H1 (cell line): Measurements from ENCODE around the gene CDHR2. TPM values are rescaled to one million over a fixed set of nuclear protein-coding genes. Genes with fewer than 3 reads are reported as not detected.

ENCODE experiments used
- CTCF ChIA-PET: fragments of 300-600 bp; sonication (Branson Sonifier 250); formaldehyde crosslinking; loops from one replicate; lab custom pipeline; 2021; ENCODE audit not compliant: partially characterized antibody; lab: Charles Lee
- POLR2A ChIA-PET: fragments of 300-600 bp; sonication (Branson Sonifier 250); formaldehyde crosslinking; loops from one replicate; lab custom pipeline; 2021; ENCODE audit warnings: inconsistent platforms; ENCODE audit not compliant: partially characterized antibody; lab: Charles Lee
- DNase-seq, 2 experiments: peaks; one replicate each; pipeline versions ENCODE4 v3.0.0 to v3.0.0-alpha.2; 2010 to 2022; ENCODE audit warnings: low spot score in 2 of 2, low read depth in 1 of 2, mixed read lengths in 1 of 2
- FAIRE-seq: peaks from 2 replicates; lab custom pipeline; 2011; peaks lifted over from hg19 to GRCh38; lab: Jason Lieb, UNC
- H2AFZ ChIP-seq: 2 replicates; pipeline ENCODE4 v1.8.1; 2012; ENCODE audit warnings: low read length, inconsistent platforms
- H2AK5ac ChIP-seq: 2 replicates; pipeline ENCODE4 v1.6.1; 2013; ENCODE audit warnings: low read depth, low read length
- H2BK120ac ChIP-seq: replicated peaks from 2 replicates; pipeline ENCODE3; 2013; ENCODE audit warnings: low read depth, low read length, inconsistent platforms
- H2BK12ac ChIP-seq: 2 replicates; pipeline ENCODE4 v1.6.1; 2013; ENCODE audit warnings: low read depth, low read length
- H2BK15ac ChIP-seq: 2 replicates; pipeline ENCODE4 v1.6.1; 2013; ENCODE audit warnings: low read length
- H2BK20ac ChIP-seq: 2 replicates; pipeline ENCODE4 v1.6.1; 2013; ENCODE audit warnings: low read length
- H2BK5ac ChIP-seq: 2 replicates; pipeline ENCODE4 v1.6.1; 2013; ENCODE audit warnings: low read depth, low read length
- H3K14ac ChIP-seq: 2 replicates; pipeline ENCODE4 v1.6.1; 2013; ENCODE audit warnings: inconsistent platforms; ENCODE audit not compliant: insufficient read length
- H3K18ac ChIP-seq: 2 replicates; pipeline ENCODE4 v1.6.1; 2013; ENCODE audit warnings: low read length; ENCODE audit errors: extremely low read depth
- H3K23ac ChIP-seq: 2 replicates; pipeline ENCODE4 v1.6.1; 2013; ENCODE audit warnings: inconsistent platforms; ENCODE audit not compliant: insufficient read length
- H3K23me2 ChIP-seq: 2 replicates; pipeline ENCODE4 v1.6.1; 2013; ENCODE audit warnings: low read depth, low read length
- H3K27ac ChIP-seq: 2 replicates; pipeline ENCODE4 v1.6.1; 2011; ENCODE audit warnings: low read depth, low read length, inconsistent platforms
- H3K27me3 ChIP-seq, 4 experiments: replicated peaks in 1 of 4; 1 replicate in 1 of 4; 2 replicates in 3 of 4; pipeline versions ENCODE4 v1.6.1 to v1.8.1; 2011 to 2013; ENCODE audit warnings: low read length in 3 of 4, mild to moderate bottlenecking in 3 of 4, inconsistent platforms in 2 of 4, mixed read lengths in 2 of 4, moderate library complexity in 1 of 4; ENCODE audit not compliant: control insufficient read depth in 3 of 4, insufficient read depth in 3 of 4; ENCODE audit errors: extremely low read depth in 1 of 4
- H3K36me3 ChIP-seq, 4 experiments: 2 replicates each; pipeline versions ENCODE4 v1.6.1 to v1.8.1; 2011 to 2013; ENCODE audit warnings: mild to moderate bottlenecking in 4 of 4, low read length in 3 of 4, moderate library complexity in 2 of 4, control low read depth in 1 of 4, inconsistent platforms in 1 of 4; ENCODE audit not compliant: insufficient read depth in 4 of 4, control insufficient read depth in 2 of 4
- H3K4ac ChIP-seq: replicated peaks from 2 replicates; pipeline ENCODE3; 2013; ENCODE audit warnings: low read length, low read depth, mixed read lengths, inconsistent platforms; ENCODE audit not compliant: insufficient read length
- H3K4me1 ChIP-seq, 4 experiments: replicated peaks in 1 of 4; 1 replicate in 1 of 4; 2 replicates in 3 of 4; pipeline versions ENCODE4 v1.6.1 to v1.8.1; 2011 to 2013; ENCODE audit warnings: low read length in 3 of 4, inconsistent platforms in 2 of 4, mixed read lengths in 1 of 4; ENCODE audit not compliant: insufficient read depth in 4 of 4, control insufficient read depth in 3 of 4
- H3K4me2 ChIP-seq, 2 experiments: 2 replicates each; pipeline versions ENCODE4 v1.6.1 to v1.8.1; 2011 to 2013; ENCODE audit warnings: low read depth in 2 of 2, low read length in 2 of 2, control low read depth in 1 of 2, inconsistent platforms in 1 of 2, mild to moderate bottlenecking in 1 of 2; ENCODE audit not compliant: insufficient read depth in 1 of 2
- H3K4me3 ChIP-seq, 4 experiments: fragments of 200-600, 300-600 bp in 1 of 4; sonication (generic), shearing (Covaris generic), sonication (Bioruptor Twin) in 1 of 4; 2 replicates each; pipeline versions ENCODE4 v1.5.1 to v1.8.1; 2011 to 2016; ENCODE audit warnings: low read length in 4 of 4, low read depth in 3 of 4, control low read depth in 2 of 4, inconsistent platforms in 2 of 4, mild to moderate bottlenecking in 2 of 4, mixed read lengths in 1 of 4, moderate library complexity in 1 of 4; ENCODE audit not compliant: insufficient read depth in 2 of 4; ENCODE audit errors: extremely low read depth in 1 of 4
- H3K56ac ChIP-seq: replicated peaks from 2 replicates; pipeline ENCODE3; 2013; ENCODE audit warnings: low read depth, mild to moderate bottlenecking, mixed read lengths, low read length, inconsistent platforms; ENCODE audit not compliant: insufficient read length
- H3K79me1 ChIP-seq: 2 replicates; pipeline ENCODE4 v1.6.1; 2013; ENCODE audit warnings: low read depth, low read length, control low read depth
- H3K79me2 ChIP-seq, 2 experiments: 2 replicates each; pipeline versions ENCODE4 v1.6.1 to v1.8.1; 2012 to 2013; ENCODE audit warnings: low read length in 2 of 2, mild to moderate bottlenecking in 2 of 2, inconsistent platforms in 1 of 2; ENCODE audit not compliant: insufficient read depth in 2 of 2, control insufficient read depth in 1 of 2
- H3K9ac ChIP-seq, 4 experiments: replicated peaks in 1 of 4; 1 replicate in 1 of 4; 2 replicates in 3 of 4; pipeline versions ENCODE4 v1.6.1 to v1.8.1; 2011 to 2013; ENCODE audit warnings: low read depth in 3 of 4, low read length in 3 of 4, control low read depth in 2 of 4, mild to moderate bottlenecking in 2 of 4, moderate library complexity in 2 of 4, inconsistent platforms in 1 of 4; ENCODE audit errors: extremely low read depth in 1 of 4
- H3K9me3 ChIP-seq, 2 experiments: 2 replicates each; pipeline versions ENCODE4 v1.6.1 to v1.8.1; 2012 to 2013; ENCODE audit warnings: mild to moderate bottlenecking in 2 of 2, moderate library complexity in 2 of 2, control low read depth in 1 of 2, inconsistent platforms in 1 of 2, low read depth in 1 of 2, low read length in 1 of 2, mixed read lengths in 1 of 2; ENCODE audit not compliant: insufficient read depth in 2 of 2
- H4K20me1 ChIP-seq, 2 experiments: replicated peaks in 1 of 2; 2 replicates each; pipeline versions ENCODE3 to v1.8.1; 2011 to 2013; ENCODE audit warnings: inconsistent platforms in 2 of 2, low read length in 2 of 2, mild to moderate bottlenecking in 1 of 2; ENCODE audit not compliant: insufficient read depth in 2 of 2, control insufficient read depth in 1 of 2
- H4K5ac ChIP-seq: 2 replicates; pipeline ENCODE4 v1.6.1; 2013; ENCODE audit warnings: low read length, low read depth, mixed read lengths, inconsistent platforms; ENCODE audit not compliant: insufficient read length
- H4K8ac ChIP-seq: 2 replicates; pipeline ENCODE4 v1.8.0; 2013; ENCODE audit warnings: mild to moderate bottlenecking, moderate library complexity, low read length, inconsistent platforms; ENCODE audit not compliant: insufficient read depth; ENCODE audit errors: extremely low read depth
- H4K91ac ChIP-seq: replicated peaks from 2 replicates; pipeline ENCODE3; 2013; ENCODE audit warnings: low read length, mixed read lengths, inconsistent platforms; ENCODE audit not compliant: insufficient read length
- CBX8 ChIP-seq: fragments of 300-800, 300-1000 bp; sonication (generic); IDR thresholded peaks from 2 replicates; pipeline ENCODE4 v1.7.1; 2016; ENCODE audit warnings: low read depth, low read length, borderline replicate concordance
- CTBP2 ChIP-seq: IDR thresholded peaks from 2 replicates; pipeline ENCODE4 v1.7.0; 2011; ENCODE audit warnings: borderline replicate concordance, mild to moderate bottlenecking, moderate library complexity, mixed read lengths, low read length; ENCODE audit not compliant: insufficient read depth, insufficient read length
- EGR1 ChIP-seq: IDR thresholded peaks from 2 replicates; pipeline ENCODE4 v1.6.1; 2011; ENCODE audit warnings: low read depth, low read length, borderline replicate concordance
- FOSL1 ChIP-seq: IDR thresholded peaks from 2 replicates; pipeline ENCODE4 v1.6.1; 2011; ENCODE audit warnings: mild to moderate bottlenecking, low read depth, low read length, moderate library complexity; ENCODE audit not compliant: insufficient read depth
- KDM1A ChIP-seq: fragments of 200-600, 300-600 bp; sonication (generic); IDR thresholded peaks from 2 replicates; pipeline ENCODE4 v1.7.1; 2016; ENCODE audit warnings: mild to moderate bottlenecking, low read length, borderline replicate concordance
- KDM4A ChIP-seq: IDR thresholded peaks from one replicate; pipeline ENCODE4 v1.7.1; 2012; ENCODE audit warnings: low read depth, mild to moderate bottlenecking, moderate library complexity, low read length, inconsistent platforms; ENCODE audit not compliant: severe bottlenecking
- MAFK ChIP-seq: IDR thresholded peaks from 2 replicates; pipeline ENCODE4 v1.6.1; 2012; ENCODE audit warnings: low read depth, mild to moderate bottlenecking, improper control_type of control experiment, low read length
- NANOG ChIP-seq: IDR thresholded peaks from 2 replicates; pipeline ENCODE4 v1.6.1; 2011; ENCODE audit warnings: low read length, low read depth, mild to moderate bottlenecking, inconsistent platforms; ENCODE audit not compliant: insufficient read depth, poor library complexity, severe bottlenecking
- SP2 ChIP-seq: IDR thresholded peaks from 2 replicates; pipeline ENCODE4 v1.6.1; 2012; ENCODE audit warnings: mild to moderate bottlenecking, low read length, inconsistent platforms
- TAF1 ChIP-seq: IDR thresholded peaks from 2 replicates; pipeline ENCODE4 v1.6.1; 2011; ENCODE audit warnings: mild to moderate bottlenecking, low read depth, low read length
- WGBS, 2 experiments: shearing (Covaris generic) in 1 of 2; methylation state at CpG; one replicate each; pipeline versions ENCODE4 v1.1.6 to v1.1.7; 2013 to 2015; ENCODE audit warnings: low lambda C conversion rate in 2 of 2, mixed read lengths in 2 of 2, inconsistent platforms in 1 of 2, low coverage in 1 of 2, missing lambda C conversion rate in 1 of 2; ENCODE audit not compliant: insufficient replicate concordance in 2 of 2, insufficient coverage in 1 of 2, insufficient read length in 1 of 2; ENCODE audit errors: extremely low coverage in 1 of 2, missing lambda C conversion rate in 1 of 2; 5-methylcytosine and 5-hydroxymethylcytosine counted together
- polyA plus RNA-seq, 7 experiments: library from polyadenylated mRNA; depleted of rRNA in 3 of 7; stranded (reverse) in 5 of 7; unstranded in 2 of 7; fragments of >200 nt in 5 of 7; fragments of 200-250 nt in 2 of 7; gene quantifications; 1 replicate in 5 of 7; 2 replicates in 1 of 7; 4 replicates in 1 of 7; pipeline versions ENCODE4 v1.2.1 to v1.2.3, GENCODE V29; 2011 to 2013; ENCODE audit warnings: missing spikeins in 2 of 7, mixed read lengths in 2 of 7
- total RNA-seq: library from RNA; stranded (reverse); fragmentation: NEBNext Ultra II Directional; extraction: Animal tissue kit (Norgen Biotek cat#: 25700); gene quantifications from 2 replicates; pipeline ENCODE4 v1.2.1, GENCODE V29; 2021
- TF ChIP-seq, protein P1 (sequence below): IDR thresholded peaks from 2 replicates; pipeline ENCODE4 v1.6.1; 2012; ENCODE audit warnings: inconsistent platforms

The CDHR2 gene
- total and polyA plus RNA-seq, 2 of the 8 experiments (the other 6 are each of a cell fraction or from before 2014, with no cell fraction given): 0.02 to 0.43 TPM

DNA sequence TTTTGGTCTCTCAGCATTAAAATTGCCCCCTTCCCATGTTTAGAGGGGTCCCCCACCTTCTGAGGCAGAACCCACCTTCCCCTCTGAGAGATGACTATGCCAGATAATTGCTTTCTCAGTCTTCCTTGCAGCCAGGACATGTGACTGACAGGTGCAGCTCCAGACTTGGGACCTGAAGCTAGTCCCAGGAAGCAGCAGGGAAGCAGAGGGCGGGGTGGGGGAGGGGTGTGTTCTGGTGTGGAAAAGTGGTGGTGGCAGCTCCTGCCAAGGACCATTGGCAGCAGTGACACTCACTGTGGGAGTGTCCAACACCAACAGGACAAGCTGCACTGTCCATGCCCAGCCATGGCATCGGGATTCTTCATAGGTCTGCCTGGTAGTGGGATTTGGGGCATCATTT, 83.6 kb downstream of the CDHR2 start:
- Histone ChIP-seq H3K4me2 (no peak overlapping the region), H2AFZ (no peak overlapping the region), H2BK20ac (peak overlapping the region; percentile 34; the same call in 1 of the 2 replicates), H3K23me2 (peaks cover 16% of the 10 kb centered on the region), H3K4me3 (no peak overlapping the region), H3K56ac (no peak overlapping the region), H3K18ac (no peak overlapping the region), H4K8ac (no peak overlapping the region), H2AK5ac (peak overlapping the region; percentile 2; the same call in 1 of the 2 replicates), H3K27ac (no peak overlapping the region), H3K9me3 (peaks cover 0 to 3% of the 10 kb centered on the region in 2 experiments; a peak in 1 of 4 replicates), H3K9ac (no peak overlapping the region), H3K4me1 (peaks cover 8 to 32% (median 9%) of the 10 kb centered on the region in 4 experiments), H3K36me3 (no peaks in the 10 kb centered on the region), H3K27me3 (peaks cover 3 to 38% (median 33%) of the 10 kb centered on the region in 4 experiments), H3K4ac (no peak overlapping the region), H4K20me1 (peaks cover 0 to 3% of the 10 kb centered on the region in 2 experiments), H4K5ac (no peak overlapping the region), H2BK120ac (no peak overlapping the region), H2BK15ac (no peak overlapping the region), H2BK5ac (no peak overlapping the region), H2BK12ac (no peak overlapping the region), H3K14ac (no peak overlapping the region), H3K79me1 (no peaks in the 10 kb centered on the region), H3K23ac (no peak overlapping the region), H4K91ac (no peak overlapping the region), H3K79me2 (no peaks in the 10 kb centered on the region)
- ChIA-PET CTCF (interaction anchor here (0.5 to 2.0 kb wide), 5 partner anchors 9 to 914 kb away, joined by 3 to 6 read pairs (median 3); no protein-coding TSS in a partner anchor), POLR2A (no interaction called here)
- TF ChIP-seq FOSL1: no peak
- TF ChIP-seq EGR1: no peak
- TF ChIP-seq, protein P1, sequence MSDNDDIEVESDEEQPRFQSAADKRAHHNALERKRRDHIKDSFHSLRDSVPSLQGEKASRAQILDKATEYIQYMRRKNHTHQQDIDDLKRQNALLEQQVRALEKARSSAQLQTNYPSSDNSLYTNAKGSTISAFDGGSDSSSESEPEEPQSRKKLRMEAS: no peak
- TF ChIP-seq SP2: no peak
- TF ChIP-seq KDM4A: no peak
- no peak for TF ChIP-seq CTBP2
- no peak for TF ChIP-seq KDM1A
- no peak for TF ChIP-seq TAF1
- no peak for TF ChIP-seq NANOG
- TF ChIP-seq CBX8: no peak
- TF ChIP-seq MAFK: no peak
- 88% methylated on average over 2 of the region's 2 CpGs; no CpG with 5 or more reads in 1 of the 2 experiments for whole genome bisulfite sequencing, 2 experiments
- FAIRE-seq: no peak
- DNase-seq: no peak
